HG03159 (cell line): ENCODE data around the gene FAM111B.
"Not testable (repeated sequence)": the region's sequence is repeated elsewhere in the genome, so short reads cannot be mapped to it uniquely, and the experiment has no call there.

Source experiments
- ATAC-seq: cut with Tn5 transposase; IDR thresholded peaks from one replicate; pipeline ENCODE4 v1.9.1; 2021; ENCODE audit warnings: mild to moderate bottlenecking, moderate library complexity; ENCODE audit not compliant: unreplicated experiment

The FAM111B gene

GRCh38 chr11:59097938-59098337 lies 9.1 kb upstream of the FAM111B start:
- not testable (repeated sequence) for ATAC-seq

- peak; percentile 67 for ATAC-seq
Measured at GRCh38 chr11:59102259-59102765, 4.7 kb upstream of the FAM111B start.

DNA sequence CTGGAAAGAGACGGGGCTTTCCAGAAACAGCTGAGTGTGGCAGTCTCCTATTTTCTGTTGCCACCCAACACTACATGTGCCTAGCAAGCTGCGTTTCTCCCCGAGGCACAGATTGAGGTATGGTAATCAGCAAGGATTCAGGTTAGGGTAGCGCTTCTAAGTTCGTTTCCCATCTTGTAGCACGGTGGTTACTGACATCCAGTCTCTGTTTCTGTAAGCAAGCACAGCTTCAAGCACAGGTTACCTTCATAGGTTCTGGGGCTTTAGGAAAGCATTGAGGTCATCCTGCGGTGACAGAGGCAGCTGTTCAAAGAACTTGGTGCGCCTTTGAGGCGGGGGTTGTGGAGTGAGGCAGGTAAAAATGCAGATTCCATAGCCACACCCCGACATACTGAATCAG lies 684 bp downstream of the FAM111B start:
- ATAC-seq, result not testable (repeated sequence)

DNA sequence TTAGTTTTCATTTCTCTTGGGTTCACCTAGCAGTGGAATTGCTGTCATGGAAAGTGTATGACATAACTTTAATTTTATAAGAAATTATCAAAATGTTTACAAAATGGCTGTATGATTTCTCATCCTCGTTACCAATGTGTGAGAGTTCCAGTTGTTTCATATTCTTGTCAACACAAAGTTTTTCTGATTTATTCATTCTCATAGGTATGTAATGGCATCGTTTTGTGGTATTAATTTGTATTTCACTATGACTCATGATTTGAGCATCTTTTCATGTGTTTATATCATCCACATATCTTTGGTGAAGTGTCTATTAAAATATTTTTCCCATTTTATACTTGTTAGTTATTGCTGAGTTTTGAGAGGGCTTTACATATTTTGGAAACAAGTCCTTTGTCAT lies 5.5 kb downstream of the FAM111B start:
- no peak for ATAC-seq

DNA sequence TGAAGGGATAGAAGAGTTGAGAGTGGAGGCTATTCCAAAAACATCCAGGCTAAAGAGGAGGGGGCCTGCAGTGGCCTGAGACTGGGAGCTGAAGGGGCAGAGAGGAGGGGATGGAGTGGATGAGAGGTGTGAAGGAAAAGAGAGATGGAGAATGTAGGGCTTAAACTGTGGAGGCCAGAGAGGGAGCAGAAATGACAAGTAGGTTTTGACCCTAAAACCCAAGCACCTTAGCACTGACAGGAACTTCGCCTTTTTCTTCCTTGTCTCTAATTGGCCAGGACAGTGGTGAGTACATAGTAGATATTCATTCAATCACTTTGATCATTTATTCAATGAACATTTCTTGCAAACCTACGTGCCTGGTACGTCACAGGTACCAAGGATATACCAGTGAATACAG lies 7.3 kb downstream of the FAM111B start:
- ATAC-seq, result no peak

GRCh38 chr11:59115553-59115952 lies 8.5 kb downstream of the FAM111B start:
- ATAC-seq, result no peak

DNA sequence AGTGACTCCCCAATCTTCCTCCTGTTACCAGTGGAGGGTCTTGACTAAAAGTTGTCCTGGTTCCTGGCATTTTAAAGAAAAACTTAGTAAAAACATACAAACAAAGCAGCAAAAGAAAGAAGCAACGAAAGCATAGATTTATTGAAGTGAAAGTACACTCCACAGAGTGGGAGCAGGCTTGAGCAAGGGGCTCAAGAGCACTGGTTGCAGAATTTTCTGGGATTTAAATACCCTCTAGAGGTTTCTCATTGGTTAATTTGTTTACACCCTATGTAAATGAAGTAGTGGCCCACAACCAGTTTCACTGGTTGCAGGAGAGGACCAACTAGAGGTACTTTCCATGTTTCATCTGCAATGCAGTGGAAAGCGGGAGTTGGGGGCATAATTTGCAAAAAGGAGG lies 10.7 kb downstream of the FAM111B start:
- ATAC-seq, result no peak

DNA sequence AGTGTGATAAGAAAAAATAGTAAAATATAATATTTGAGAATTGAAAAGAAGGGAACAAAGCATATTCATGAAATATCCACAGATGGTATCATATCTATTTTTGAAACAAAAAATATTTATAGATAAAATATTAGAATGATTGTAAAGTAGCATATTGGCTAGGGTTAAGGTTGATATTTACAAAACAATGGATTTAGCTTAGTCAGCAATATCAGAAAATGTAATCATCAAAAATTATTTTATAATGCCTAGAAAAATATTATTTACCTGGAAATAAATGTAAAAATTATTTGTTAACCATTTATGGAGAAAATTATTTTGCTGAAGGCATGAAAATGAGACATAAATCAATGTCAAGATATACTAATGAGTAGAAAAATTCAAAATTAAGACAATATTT lies 12.8 kb downstream of the FAM111B start:
- ATAC-seq, result no peak

DNA sequence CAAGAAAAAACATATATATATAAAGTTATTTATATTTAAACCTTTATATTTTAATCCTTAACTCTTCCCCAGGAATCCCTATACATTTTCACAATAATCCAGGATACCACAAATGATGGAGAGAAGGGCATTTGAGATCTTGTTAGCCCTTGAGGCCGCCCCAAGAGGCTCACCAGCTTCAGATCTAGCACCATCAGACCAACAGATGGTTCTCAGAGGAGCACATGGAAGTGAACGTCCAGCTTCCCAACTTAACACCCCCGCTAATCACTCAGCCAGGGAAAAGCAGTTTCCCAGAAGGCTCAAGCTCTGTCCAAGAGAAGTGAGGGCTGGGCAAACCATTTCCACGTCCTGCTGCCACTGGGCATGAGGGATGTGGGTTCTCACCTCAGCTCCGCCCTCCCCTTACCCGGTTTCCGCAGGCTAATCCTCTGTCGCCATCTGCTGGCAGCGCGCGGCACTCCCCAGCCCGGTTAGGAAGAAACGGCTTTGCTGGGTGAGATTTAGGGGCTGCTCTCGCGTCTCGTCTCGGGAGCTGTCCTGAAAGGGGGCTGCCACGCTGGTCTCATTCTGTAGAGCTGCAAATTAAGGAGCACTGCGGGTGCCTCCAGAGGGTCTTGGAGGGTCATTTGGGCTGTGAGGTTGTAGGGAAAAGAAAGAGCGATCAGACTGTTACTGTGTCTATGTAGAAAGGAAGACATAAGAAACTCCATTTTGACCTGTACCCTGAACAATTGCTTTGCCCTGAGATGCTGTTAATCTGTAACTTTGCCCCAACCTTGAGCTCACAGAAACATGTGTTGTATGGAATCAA lies 28.8 kb downstream of the FAM111B start:
- peak; percentile 97 for ATAC-seq

- ATAC-seq, result not testable (repeated sequence)
Measured at GRCh38 chr11:59136551-59136950, 29.5 kb downstream of the FAM111B start.

DNA sequence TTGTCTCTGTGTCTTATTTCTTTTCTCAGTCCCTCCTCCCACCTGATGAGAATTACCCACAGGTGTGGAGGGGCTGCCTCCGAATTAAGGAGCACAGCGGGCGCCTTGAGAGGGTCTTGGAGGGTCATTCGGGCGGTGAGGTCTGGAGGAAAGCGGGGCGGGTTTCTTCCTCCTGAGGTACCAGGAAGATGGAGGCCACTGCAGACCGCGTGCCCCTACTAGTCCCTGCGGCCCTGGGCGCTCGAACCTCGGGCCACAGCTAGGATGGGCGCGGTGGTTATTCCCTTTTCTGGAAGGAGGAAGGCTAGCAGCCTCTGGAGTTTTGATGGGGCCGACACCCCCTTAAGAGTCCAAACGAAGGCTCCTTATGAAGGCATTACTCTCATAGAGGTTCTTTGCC lies 30.2 kb downstream of the FAM111B start:
- ATAC-seq, result no peak

DNA sequence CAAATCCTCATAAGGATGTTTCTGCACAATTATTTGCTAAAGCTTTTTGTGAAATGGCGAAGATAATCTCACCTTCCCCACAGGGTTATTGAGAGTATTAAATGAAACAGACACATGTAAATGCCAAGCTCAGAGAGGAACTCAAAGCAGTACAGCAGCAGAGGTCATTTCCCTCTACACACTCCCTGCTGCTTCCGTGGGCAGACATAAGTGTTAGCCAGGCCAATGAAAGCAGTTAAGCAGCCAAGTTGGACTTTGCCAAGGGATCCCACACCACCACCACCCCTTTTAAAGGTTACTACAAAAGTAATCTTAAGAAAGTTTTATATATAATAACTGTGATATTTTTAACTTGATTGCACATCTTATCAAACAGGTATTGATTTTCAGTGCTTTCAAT lies 31.6 kb downstream of the FAM111B start:
- no peak for ATAC-seq

DNA sequence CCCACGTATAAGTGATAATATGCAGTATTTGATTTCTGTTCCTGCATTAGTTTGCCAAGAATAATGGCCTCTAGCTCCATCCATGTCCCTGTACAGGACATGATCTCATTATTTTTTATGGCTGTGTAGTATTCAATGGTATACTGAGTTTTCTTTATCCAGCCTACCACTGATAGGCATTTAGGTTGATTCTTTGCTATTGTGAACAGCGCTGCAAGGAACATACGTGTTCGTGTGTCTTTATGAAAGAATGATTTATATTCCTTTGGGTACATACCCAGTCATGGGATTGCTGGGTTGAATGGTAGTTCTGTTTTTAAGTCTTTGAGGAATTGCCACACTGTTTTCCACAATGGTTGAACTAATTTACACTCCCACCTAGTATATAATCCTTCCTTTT lies 34.2 kb downstream of the FAM111B start:
- ATAC-seq, result no peak

- peak; percentile 2 for ATAC-seq
Measured at GRCh38 chr11:59141673-59142460, 34.8 kb downstream of the FAM111B start.

GRCh38 chr11:59142530-59143507 lies 35.8 kb downstream of the FAM111B start, which contains the start of gene FAM111A:
FAM111A (plus strand) TSS chr11:59142856; CDS start chr11:59148873, 6,017 bp downstream.
- ATAC-seq, result peak; percentile 71

DNA sequence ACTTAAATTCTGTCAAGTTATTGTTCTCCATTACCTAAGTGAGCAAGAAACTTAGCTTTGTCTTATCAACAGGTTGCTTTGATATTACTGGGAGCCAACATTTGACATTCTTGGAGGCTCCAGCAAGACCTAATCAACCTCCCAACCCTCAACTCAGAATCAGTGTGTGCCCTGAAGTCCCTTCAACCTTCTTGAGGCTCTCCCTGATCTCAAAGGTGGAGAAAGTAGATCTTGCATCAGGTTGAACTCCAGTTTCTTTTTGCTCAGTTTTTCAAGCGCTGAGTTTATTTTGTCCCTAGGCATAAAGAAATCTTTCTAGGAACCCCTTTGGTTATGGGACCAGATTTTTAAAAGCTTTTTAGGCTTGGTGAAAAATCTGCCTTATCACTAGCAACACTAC lies 37.1 kb downstream of the FAM111B start:
- no peak for ATAC-seq

DNA sequence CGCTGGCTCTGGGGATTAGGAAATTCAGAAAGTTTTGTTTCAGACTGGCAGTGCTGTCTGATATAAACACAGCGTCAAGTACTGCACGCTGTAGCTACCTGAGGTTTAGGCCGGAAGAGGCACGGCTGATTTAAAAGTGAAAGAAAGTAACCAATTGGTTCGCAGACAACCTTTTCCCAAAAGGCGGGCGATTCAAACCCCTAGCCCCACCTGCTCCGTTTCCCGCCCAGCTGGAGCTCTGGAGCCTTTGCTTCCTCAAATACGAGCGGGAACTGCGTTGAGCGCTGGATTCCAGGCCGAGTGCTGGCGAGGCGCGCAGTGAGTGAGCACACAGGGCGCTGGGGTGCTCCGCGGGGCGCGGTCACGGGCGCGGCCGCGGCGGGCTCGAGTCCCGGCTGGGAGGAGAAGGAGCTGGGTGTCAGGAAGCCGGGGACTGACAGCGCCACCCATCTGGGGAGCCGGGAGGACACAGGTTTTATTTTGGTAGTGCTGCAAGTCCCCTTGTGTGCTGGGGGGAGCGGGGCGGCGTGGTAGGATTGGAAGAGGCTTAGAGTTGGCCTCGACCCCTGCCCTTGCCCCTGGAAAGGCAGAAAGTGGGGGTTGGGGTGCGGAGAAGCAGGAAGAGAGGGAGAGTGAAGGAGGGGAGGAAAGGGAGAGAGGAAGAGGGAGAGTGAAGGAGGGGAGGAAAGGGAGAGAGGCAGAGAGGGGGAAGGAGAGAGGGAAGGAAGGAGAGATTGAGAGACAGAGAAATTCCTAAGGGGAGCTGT lies 37.7 kb downstream of the FAM111B start:
- peak; percentile 53 for ATAC-seq

DNA sequence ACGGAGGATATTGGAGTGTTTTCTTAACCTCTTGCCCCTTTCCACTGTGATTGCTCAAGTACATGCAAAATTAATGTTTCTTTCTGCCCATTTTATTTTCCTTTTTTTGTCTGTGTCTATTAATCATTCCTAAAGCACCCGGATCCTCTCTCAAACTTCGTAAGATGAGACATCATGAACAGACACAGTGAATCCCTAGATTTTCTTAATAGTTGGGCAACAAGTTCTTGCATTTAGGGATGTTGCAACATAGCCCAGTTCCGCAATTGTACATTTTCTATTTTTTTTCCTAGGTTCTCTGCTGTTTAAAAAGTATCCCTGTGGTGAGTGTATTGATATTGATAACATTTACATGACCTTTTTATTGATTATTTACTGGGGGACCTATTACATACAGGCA lies 38.5 kb downstream of the FAM111B start:
- ATAC-seq, result no peak

- ATAC-seq, result peak; percentile 51
Measured at GRCh38 chr11:59151761-59152160, 44.7 kb downstream of the FAM111B start.
